GM23338 (cell line): ENCODE results near the gene JAKMIP1. TPM values are rescaled to one million over a fixed set of nuclear protein-coding genes. Genes with fewer than 3 reads are reported as not detected.

Experiments used
- ATAC-seq: fragments of 200-7000 bp; cut with Tn5 transposase; 3 replicates; pipeline ENCODE4 v1.9.1; 2020
- DNase-seq: peaks from one replicate; pipeline ENCODE4 v3.0.0-alpha.2; 2015; ENCODE audit warnings: low spot score
- H2AFZ ChIP-seq: fragments of 200-600 bp; sonication (generic); 2 replicates; pipeline ENCODE4 v1.8.0; 2016; ENCODE audit warnings: antibody characterized with exemption, mild to moderate bottlenecking, moderate library complexity
- H3F3A ChIP-seq: fragments of 200-600 bp; sonication (generic); replicated peaks from 2 replicates; pipeline ENCODE4 v1.8.0; 2017; ENCODE audit warnings: antibody characterized with exemption, mixed run types, low read depth
- H3K27ac ChIP-seq: fragments of 200-600 bp; sonication (generic); 2 replicates; pipeline ENCODE4 v1.6.1; 2016; ENCODE audit warnings: low read depth
- H3K27me3 ChIP-seq: fragments of 200-600 bp; sonication (generic); 2 replicates; pipeline ENCODE4 v1.8.0; 2016; ENCODE audit warnings: mild to moderate bottlenecking, mixed run types, moderate library complexity; ENCODE audit not compliant: insufficient read depth
- H3K36me3 ChIP-seq: fragments of 200-600 bp; sonication (generic); 2 replicates; pipeline ENCODE4 v1.8.0; 2016; ENCODE audit warnings: mild to moderate bottlenecking; ENCODE audit not compliant: insufficient read depth
- H3K4me1 ChIP-seq: fragments of 200-600 bp; sonication (generic); 2 replicates; pipeline ENCODE4 v1.8.0; 2016; ENCODE audit warnings: mild to moderate bottlenecking, moderate library complexity; ENCODE audit not compliant: insufficient read depth
- H3K4me2 ChIP-seq: fragments of 200-600 bp; sonication (generic); 2 replicates; pipeline ENCODE4 v1.7.1; 2017; ENCODE audit warnings: mixed run types
- H3K4me3 ChIP-seq: fragments of 200-600 bp; sonication (generic); 2 replicates; pipeline ENCODE4 v1.6.1; 2016; ENCODE audit warnings: mixed run types
- H3K79me2 ChIP-seq: fragments of 200-600 bp; sonication (generic); replicated peaks from 2 replicates; pipeline ENCODE4 v1.8.0; 2017; ENCODE audit warnings: mild to moderate bottlenecking; ENCODE audit not compliant: insufficient read depth
- H3K9me2 ChIP-seq: fragments of 200-600 bp; sonication (generic); 2 replicates; pipeline ENCODE4 v1.8.0; 2017; ENCODE audit not compliant: insufficient read depth
- H4K20me1 ChIP-seq: fragments of 200-600 bp; sonication (generic); replicated peaks from 2 replicates; pipeline ENCODE4 v1.8.0; 2017; ENCODE audit warnings: mild to moderate bottlenecking; ENCODE audit not compliant: insufficient read depth
- H3K27ac Mint-ChIP-seq: 2 replicates; pipeline ENCODE4 v1.8.0; 2020; ENCODE audit warnings: inconsistent platforms, mild to moderate bottlenecking, moderate library complexity, mixed read lengths
- H3K27me3 Mint-ChIP-seq: 3 replicates; pipeline ENCODE4 v1.8.0; 2022; ENCODE audit warnings: low read depth, mild to moderate bottlenecking, moderate library complexity, mixed read lengths, inconsistent platforms; ENCODE audit not compliant: insufficient read depth, poor library complexity
- H3K36me3 Mint-ChIP-seq: 3 replicates; pipeline ENCODE4 v1.8.0; 2021; ENCODE audit warnings: low read depth, mild to moderate bottlenecking, inconsistent platforms, moderate library complexity, mixed read lengths
- H3K4me1 Mint-ChIP-seq: 3 replicates; pipeline ENCODE4 v1.8.0; 2020; ENCODE audit warnings: mild to moderate bottlenecking, inconsistent platforms, mixed read lengths
- H3K4me3 Mint-ChIP-seq: 3 replicates; pipeline ENCODE4 v1.8.0; 2021; ENCODE audit warnings: moderate library complexity, mild to moderate bottlenecking, inconsistent platforms, mixed read lengths
- H3K9me3 Mint-ChIP-seq: 3 replicates; pipeline ENCODE4 v1.8.0; 2020; ENCODE audit warnings: moderate library complexity, mild to moderate bottlenecking, inconsistent platforms, mixed read lengths
- CREB1 ChIP-seq: fragments of 250-450 bp; sonication (Bioruptor Pico); IDR thresholded peaks from 2 replicates; pipeline ENCODE4 v1.5.0; 2020; ENCODE audit warnings: low read depth, mild to moderate bottlenecking, moderate library complexity
- EZH2 ChIP-seq: fragments of 200-600 bp; sonication (generic); IDR thresholded peaks from one replicate; pipeline ENCODE4 v1.8.0; 2017; ENCODE audit warnings: antibody characterized with exemption, mild to moderate bottlenecking, low read depth; ENCODE audit not compliant: unreplicated experiment
- EZH2phosphoT487 ChIP-seq: fragments of 200-600 bp; sonication (generic); IDR thresholded peaks from one replicate; pipeline ENCODE4 v1.8.1; 2018; ENCODE audit warnings: antibody characterized with exemption; ENCODE audit not compliant: unreplicated experiment
- JUNB ChIP-seq: IDR thresholded peaks from one replicate; pipeline ENCODE4 v1.6.1; 2016; ENCODE audit warnings: antibody characterized with exemption; ENCODE audit not compliant: unreplicated experiment
- NANOG ChIP-seq: IDR thresholded peaks from 2 replicates; pipeline ENCODE4 v1.6.1; 2016; ENCODE audit warnings: antibody characterized with exemption, borderline replicate concordance
- POLR2AphosphoS5 ChIP-seq: IDR thresholded peaks from 2 replicates; pipeline ENCODE4 v1.6.1; 2016; ENCODE audit warnings: antibody characterized with exemption, low read depth
- REST ChIP-seq: IDR thresholded peaks from one replicate; pipeline ENCODE4 v1.6.1; 2018; ENCODE audit warnings: antibody characterized with exemption; ENCODE audit not compliant: unreplicated experiment
- STAT1 ChIP-seq: IDR thresholded peaks from one replicate; pipeline ENCODE4 v1.6.1; 2016; ENCODE audit warnings: antibody characterized with exemption; ENCODE audit not compliant: unreplicated experiment
- ZNF114 ChIP-seq: fragments of 250-450 bp; sonication (Bioruptor Pico); IDR thresholded peaks from 2 replicates; pipeline ENCODE4 v1.5.0; 2020; ENCODE audit warnings: mild to moderate bottlenecking, moderate library complexity
- ZNF331 ChIP-seq: fragments of 250-450 bp; sonication (Bioruptor Pico); IDR thresholded peaks from 2 replicates; pipeline ENCODE4 v1.5.0; 2020; ENCODE audit warnings: low read depth, mild to moderate bottlenecking, moderate library complexity
- ZNF462 ChIP-seq: fragments of 250-450 bp; sonication (Bioruptor Pico); IDR thresholded peaks from 2 replicates; pipeline ENCODE4 v1.5.0; 2020; ENCODE audit warnings: mild to moderate bottlenecking, moderate library complexity
- polyA plus RNA-seq: library from polyadenylated mRNA; unstranded; fragments of >200 nt; fragmentation: Nextera tagmentation; extraction: Ambion mirVana; gene quantifications from 2 replicates; pipeline ENCODE4 v1.2.1, GENCODE V29; 2016
- total RNA-seq: library from RNA; depleted of rRNA; stranded (reverse); fragments of >200 nt; shearing (Covaris generic); gene quantifications from 2 replicates; pipeline ENCODE4 v1.2.3, GENCODE V29; 2014
- TF ChIP-seq, protein P1 (sequence below): IDR thresholded peaks from 2 replicates; pipeline ENCODE4 v1.6.1; 2016; ENCODE audit warnings: antibody characterized with exemption
- TF ChIP-seq, protein P2 (sequence below), 2 experiments: fragments of 200-600 bp in 1 of 2; sonication (generic) in 1 of 2; conservative IDR thresholded peaks; 2 replicates each; pipeline versions ENCODE4 v1.5.1 to v1.6.1; 2016 to 2017; ENCODE audit warnings: antibody characterized with exemption in 2 of 2, low read depth in 2 of 2, mild to moderate bottlenecking in 2 of 2, moderate library complexity in 1 of 2

Gene JAKMIP1
- total and polyA plus RNA-seq, 2 experiments from 2014 or later, result 4.6 to 5.1 TPM

DNA sequence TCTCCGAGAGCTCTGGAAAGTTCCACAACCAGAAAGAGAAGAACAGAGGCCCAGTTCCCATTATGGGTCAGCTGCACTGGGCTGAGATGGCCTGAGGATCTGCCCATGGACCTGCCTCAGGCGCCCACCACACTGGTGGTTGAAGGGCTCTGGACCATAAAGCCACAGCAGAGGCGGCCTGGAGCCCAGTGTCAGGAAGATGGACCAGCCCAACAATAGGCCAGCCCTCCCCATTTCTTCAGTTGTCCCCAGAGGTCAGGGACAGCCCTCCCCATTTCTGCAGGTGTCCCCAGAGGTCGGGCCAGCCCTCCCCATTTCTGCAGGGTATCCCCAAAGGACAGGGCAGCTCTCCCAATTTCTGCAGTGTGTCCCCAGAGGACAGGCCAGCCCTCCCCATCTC lies 144.9 kb downstream of the JAKMIP1 start:
- Histone ChIP-seq H3K27ac (no peak overlapping the region), H3K4me2 (no peak overlapping the region), H3K9me2 (no peaks in the 10 kb centered on the region), H3F3A (no peaks in the 10 kb centered on the region), H3K4me3 (no peak overlapping the region), H3K79me2 (no peaks in the 10 kb centered on the region), H2AFZ (no peak overlapping the region), H4K20me1 (no peaks in the 10 kb centered on the region), H3K27me3 (no peaks in the 10 kb centered on the region), H3K36me3 (no peaks in the 10 kb centered on the region; the same call in 1 of the 2 replicates), H3K4me1 (no peaks in the 10 kb centered on the region)
- Mint-ChIP-seq H3K27me3 (peaks cover 2% of the 10 kb centered on the region), H3K4me3 (no peak overlapping the region), H3K9me3 (peaks cover 35% of the 10 kb centered on the region), H3K36me3 (peaks cover 34% of the 10 kb centered on the region), H3K4me1 (peaks cover 2% of the 10 kb centered on the region; the same call in 1 of the 3 replicates), H3K27ac (no peak overlapping the region)
- TF ChIP-seq ZNF462 (CRISPR knock-in tag) (no peak), REST (no peak), ZNF114 (CRISPR knock-in tag) (no peak), EZH2phosphoT487 (no peak), NANOG (no peak), JUNB (no peak), CREB1 (CRISPR knock-in tag) (no peak), STAT1 (no peak), ZNF331 (CRISPR knock-in tag) (no peak), POLR2AphosphoS5 (no peak), EZH2 (no peak)
- TF ChIP-seq, protein P1, sequence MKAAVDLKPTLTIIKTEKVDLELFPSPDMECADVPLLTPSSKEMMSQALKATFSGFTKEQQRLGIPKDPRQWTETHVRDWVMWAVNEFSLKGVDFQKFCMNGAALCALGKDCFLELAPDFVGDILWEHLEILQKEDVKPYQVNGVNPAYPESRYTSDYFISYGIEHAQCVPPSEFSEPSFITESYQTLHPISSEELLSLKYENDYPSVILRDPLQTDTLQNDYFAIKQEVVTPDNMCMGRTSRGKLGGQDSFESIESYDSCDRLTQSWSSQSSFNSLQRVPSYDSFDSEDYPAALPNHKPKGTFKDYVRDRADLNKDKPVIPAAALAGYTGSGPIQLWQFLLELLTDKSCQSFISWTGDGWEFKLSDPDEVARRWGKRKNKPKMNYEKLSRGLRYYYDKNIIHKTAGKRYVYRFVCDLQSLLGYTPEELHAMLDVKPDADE, result no peak
- TF ChIP-seq, protein P2, sequence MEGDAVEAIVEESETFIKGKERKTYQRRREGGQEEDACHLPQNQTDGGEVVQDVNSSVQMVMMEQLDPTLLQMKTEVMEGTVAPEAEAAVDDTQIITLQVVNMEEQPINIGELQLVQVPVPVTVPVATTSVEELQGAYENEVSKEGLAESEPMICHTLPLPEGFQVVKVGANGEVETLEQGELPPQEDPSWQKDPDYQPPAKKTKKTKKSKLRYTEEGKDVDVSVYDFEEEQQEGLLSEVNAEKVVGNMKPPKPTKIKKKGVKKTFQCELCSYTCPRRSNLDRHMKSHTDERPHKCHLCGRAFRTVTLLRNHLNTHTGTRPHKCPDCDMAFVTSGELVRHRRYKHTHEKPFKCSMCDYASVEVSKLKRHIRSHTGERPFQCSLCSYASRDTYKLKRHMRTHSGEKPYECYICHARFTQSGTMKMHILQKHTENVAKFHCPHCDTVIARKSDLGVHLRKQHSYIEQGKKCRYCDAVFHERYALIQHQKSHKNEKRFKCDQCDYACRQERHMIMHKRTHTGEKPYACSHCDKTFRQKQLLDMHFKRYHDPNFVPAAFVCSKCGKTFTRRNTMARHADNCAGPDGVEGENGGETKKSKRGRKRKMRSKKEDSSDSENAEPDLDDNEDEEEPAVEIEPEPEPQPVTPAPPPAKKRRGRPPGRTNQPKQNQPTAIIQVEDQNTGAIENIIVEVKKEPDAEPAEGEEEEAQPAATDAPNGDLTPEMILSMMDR (conservative IDR thresholded peaks at IDR 0.05; ENCODE audit: low read depth in 2 of 2), result no peak
- DNase-seq, result no peak
- ATAC-seq, result no peak
